Activated CD8-positive, alpha-beta memory T cell treated with anti-CD3 and anti-CD28 coated beads for 24 hours (primary cell): Measurements from ENCODE around the gene BRD7.
A peak's percentile ranks its signal among the peaks of the same experiment; 100 is the strongest.

Experiments
- DNase-seq: peaks from one replicate; pipeline ENCODE4 v3.0.0-alpha.2; 2020

Gene BRD7

DNA sequence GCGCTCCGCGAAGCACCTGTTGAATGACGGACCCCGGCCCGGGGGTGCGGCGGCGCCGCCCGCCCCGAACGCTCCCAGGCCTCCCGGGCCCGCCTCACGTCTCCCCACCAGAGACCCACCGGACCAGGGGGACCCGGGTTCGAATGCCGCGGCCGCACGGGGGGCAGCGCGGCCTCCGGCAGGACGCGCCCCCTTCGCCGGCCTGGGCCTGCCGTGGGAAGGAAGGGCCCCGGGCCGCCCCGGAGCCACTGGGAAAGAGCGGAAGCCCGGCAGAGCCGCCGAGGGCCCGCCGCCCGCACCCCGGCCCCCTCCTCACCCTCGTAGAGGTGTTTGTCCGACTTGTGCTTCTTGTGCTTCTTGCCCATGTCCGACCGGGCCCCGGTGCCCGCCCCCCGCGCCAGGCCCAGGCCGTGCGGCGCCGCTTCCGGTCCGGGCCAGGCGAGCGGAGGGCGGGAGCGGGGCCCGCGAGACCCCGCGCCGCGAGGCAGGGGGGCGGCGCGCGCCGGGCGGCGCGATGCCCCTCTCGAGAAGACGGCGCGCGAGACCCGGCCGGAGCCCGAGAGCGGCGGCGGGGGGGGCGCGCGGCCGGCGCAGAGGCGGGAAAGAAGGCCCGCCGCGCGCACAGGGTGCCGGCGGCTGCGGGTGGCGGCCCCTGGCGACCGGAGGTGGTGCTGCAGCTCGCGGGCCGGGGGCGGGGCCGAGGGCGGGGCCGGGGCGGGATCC is at the start of gene BRD7:
TSS of gene BRD7 (minus strand) at position 579 of the 723 bp plus-strand sequence. CDS start at position 365, 214 bp downstream.
- peak; percentile 93 for DNase-seq

DNA sequence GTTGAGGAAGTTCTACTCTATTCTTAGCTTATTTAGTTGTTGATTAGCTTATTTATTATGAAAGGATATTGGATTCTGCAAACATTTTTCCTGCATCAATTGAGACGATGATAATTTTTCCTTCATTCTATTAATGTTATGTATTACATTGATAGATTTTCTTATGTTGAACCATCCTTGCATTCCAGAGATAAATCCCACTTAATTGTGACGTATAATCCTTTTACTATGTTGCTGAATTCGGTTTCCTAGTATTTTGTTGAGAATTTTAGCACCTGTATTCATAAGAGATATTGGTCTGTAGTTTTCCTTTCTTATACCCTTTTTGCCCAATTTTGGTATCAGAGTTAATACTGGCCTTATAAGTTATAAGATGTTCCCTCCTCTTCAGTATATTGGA is 47.6 kb upstream of the BRD7 start:
- no peak for DNase-seq

DNA sequence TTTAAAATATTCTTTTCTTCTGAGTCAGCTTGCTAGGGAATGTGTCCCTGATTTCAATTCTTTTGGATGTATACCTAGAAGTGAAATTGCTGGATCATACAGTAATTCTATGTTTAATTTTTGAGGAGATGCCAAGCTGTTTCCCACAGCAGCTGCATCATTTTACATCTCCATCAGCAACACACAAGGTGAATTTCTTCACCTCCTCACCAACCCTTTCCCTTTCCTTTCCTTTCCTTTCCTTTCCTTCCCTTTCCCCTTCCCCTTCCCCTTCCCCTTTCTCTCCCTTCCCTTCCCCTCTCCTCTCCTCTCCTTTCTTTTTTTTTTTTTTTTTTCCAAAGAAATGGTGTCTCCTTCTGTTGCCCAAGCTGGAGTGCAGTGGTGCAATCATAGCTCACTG is 45.4 kb upstream of the BRD7 start:
- DNase-seq = no peak

DNA sequence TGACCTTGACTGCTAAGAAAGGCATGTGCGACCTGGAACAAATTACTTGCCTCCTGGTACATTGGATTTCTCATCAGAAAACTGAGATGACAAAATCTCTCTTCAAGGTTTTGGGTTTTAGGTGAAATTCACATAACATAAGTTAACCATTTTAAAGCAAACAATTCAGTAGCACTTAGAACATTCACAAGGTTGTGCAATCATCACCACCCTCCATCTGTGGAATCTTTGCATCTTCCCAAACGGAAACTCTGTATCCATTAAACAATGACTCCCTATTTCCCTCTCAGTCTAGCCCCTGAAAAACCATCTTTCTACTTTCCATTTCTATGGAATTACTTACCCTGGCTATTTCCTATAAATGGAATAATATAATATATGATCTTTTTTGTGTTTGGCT is 42.2 kb upstream of the BRD7 start:
- DNase-seq = no peak

DNA sequence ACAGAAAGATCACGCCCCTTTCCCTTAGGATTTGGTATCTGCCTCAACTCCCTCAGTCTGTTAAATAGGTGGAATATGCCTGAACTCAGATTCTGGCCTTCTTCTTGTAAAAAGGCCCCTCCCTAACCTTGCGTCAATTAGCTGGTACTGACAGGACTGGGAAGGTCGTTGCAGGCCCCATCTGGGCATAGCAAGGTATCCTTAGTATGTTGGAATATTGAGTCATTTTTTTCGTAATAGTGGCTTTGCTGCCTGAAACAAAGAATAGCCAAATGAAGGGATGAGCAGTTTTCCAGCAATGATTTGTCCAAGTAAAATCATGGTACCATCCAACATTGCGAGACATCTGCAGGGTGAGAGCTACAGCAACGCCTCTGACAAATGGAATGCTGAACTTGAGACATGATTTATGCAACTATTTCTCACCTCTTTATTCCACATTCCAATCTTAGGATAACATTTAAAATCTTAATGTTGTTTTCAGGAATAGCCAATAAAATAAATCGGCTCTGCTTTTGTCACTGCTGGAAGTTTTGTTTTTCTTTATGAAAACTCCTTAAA is 39.3 kb upstream of the BRD7 start:
- no peak for DNase-seq

DNA sequence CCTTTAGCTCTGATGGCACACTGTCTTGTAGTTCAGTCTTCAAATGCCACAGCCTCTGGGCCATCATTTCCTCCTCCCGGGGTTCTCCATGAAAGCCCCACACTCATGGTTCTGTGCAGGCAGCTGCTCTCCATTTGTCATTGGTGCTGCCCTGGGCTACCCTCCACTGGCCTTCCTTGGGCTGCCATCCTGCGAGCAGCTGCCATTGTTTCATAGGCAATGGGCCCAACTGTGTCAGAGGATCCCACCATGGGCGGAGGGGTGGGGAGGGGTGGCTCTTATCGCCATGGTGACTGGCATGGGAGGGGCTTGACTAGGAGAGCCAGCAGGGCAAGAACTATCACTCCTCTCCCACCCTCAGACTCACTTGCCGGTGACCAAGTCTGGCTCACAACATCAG is 38.6 kb upstream of the BRD7 start:
- no peak for DNase-seq

DNA sequence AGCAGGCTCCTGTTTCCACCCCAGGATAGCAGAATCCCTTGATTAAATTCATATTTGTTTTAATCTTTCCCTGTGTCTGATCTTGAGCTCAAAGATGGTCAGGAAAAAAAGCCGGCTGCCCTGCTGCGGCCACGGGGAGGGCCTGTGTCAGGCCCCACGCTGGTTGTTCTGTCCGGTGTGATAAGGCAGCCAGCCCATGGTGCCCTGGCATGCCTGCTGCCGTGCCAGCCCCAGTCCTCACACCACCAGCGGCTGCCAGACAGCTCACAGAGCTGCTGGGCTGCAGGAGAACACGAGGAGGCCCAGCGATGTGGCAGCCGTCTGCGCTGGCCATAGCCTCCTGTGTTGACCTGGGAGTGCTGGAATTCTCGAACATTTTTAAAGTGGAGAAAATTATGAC is 34.7 kb upstream of the BRD7 start:
- no peak for DNase-seq

DNA sequence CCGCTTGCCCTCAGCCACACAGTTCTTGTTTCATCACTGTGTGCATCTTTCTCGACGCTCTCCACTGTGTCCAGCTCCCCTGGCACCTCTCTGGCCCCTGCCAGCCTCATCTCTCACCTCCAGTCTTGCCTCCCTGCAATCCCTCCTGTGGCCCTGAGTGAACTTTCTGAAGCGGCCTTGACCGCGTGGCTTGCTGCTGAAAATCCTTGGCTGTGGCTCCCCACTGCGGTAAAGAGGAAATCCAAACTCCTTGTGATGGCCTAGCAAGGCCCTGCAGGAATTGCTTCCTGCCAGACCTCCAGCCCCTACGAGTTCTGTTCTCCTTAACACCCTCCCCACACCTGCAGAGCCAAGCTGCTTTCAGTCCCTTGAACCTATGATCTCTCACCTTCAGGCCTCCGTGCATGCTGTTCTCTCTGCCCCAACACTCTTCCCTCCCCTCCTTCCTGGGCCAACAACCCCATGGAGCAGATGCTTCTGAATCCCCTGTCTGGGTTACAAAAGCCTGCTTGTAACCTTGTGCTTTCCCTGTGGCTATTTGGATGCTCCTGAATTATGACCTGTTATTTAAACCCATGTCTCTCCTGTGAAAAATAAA is 33.6 kb upstream of the BRD7 start:
- no peak for DNase-seq

DNA sequence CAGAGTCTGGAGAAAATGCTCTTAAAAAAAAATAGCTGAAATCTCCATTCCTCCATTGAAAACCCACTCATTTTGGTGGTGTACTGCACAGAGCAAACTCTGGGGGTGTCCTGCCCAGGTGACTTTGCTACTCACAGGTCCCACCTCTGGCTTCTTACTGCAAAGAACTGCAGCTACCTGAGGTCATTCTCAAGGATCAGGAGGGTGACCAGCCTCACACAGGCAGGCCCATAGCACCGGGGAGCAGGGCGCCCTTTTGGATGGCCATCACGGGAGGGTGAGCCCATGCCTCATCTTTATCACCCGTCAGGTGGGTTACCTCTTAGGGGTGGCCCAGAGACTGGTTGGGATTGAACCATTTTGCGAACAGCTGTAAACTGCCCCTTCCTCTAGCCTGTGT is 32.6 kb upstream of the BRD7 start:
- DNase-seq = no peak

DNA sequence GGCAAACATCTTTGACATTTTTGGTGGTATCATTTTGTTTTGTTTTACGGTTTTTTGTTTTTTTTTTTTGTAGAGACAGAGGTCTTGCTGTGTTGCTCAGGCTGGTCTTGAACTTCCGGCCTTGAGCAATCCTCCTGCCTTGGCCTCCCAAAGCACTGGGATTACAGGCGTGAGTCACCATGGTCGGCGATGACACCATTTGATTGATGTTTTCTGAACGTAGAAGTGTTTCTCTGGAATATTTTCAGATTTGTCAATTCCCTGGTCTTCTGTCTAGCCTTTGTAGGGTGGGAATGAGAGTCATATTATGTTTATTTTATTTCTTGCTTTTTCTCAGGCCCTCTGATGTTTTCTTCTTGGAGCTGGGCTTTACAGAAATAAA is 32.2 kb upstream of the BRD7 start:
- DNase-seq = no peak

DNA sequence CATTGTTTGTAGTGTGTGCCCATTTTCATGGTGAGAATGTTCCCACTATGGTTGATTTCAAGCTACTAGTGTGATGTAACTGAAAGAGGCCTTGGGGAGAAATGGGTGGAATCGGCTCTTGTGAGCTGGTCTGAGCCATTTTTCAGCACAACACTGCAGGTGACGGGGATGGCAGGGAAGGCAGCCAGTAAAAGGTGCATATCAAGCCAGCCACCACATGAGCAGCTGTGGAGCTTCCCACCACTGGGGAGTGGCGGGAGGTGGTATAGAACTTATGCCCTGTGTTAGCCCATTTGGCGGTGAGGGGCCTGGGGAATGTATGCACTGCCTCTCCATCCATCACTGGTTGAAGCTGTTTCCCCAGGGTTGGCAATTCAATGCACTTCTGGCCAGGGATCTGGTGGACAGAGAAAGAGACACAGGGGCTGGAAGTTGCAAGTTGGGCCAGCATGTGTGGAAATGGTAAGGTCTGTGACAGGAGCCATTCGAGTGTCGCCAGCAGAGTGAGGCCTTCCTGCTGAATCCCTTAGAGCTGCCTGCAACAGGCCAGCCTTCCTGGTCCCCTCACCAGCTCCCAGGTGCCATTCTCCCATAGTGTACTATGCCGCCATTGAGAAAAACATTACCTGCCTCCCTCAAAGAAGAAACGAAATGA is 31.7 kb upstream of the BRD7 start:
- DNase-seq = no peak

DNA sequence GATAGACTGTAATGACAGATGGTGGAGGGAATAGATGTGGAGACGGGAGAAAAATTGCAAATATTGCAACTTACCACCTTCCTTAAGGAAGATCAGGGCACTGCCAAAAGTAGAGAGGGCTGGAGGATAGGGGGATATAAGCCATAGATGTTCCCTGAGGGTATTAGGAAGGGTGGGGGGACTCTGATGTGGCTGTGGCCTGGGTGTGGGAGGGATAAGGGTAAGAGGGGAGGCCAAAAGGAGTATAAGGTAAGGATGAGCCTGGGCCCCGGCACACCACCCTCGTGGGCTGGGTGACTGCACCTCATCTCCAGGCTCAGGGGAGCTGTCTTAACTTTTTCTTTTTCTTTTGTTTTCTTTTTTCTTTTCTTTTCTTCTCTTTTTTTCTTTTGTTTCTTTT is 30.6 kb upstream of the BRD7 start:
- DNase-seq = no peak

DNA sequence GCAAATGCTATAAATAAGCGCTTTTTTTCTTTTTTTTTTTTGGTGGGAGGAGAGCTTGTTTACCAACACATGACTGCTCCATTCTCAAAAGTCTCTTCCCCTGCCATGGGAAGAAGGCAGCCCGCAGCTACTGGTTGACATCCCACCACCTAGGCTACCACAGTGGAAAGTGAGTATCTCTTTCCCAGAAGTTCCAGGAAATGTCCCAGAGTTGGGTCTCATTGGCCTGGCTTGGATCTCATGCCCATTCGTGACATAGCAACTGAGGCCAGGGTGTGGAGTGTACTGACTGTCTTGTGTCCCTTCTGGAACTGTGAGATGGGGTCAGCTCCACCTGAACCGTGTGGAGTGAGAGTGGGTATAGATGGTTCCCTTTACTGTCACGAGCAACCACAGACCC is 29.5 kb upstream of the BRD7 start:
- DNase-seq = no peak

DNA sequence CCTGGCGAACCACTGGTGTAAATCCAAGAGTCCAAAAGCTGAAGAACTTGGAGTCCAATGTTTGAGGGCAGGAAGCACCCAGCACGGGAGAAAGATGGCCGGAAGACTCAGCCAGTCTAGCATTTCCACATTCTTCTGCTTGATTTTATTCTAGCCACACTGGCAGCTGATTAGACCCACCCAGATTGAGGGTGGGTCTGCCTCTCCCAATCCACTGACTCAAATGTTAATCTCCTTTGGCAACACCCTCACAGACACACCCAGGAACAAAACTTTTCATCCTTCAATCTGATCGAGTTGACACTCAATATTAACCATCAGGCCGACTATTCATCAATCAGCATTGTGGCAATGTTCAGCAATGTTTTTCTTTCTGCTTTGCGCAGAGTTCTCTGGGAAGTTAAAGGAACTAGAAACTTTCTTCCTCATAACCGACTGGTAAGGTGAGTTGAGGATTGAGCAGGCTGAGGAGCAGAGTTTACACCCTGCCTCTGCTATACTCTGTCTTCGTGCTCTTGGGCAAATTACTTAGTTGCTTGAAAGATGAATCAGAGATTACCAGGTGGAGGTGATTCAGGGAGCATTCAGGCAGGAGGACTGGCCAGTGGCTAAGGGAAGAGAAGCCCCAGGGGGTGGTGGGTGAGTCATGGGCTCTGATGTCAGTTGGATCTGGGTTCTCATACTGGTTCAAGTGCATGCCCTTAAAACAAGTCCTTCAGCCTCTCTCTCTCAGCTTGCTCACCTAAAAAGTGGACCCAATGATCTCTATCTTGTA is 28.2 kb upstream of the BRD7 start:
- no peak for DNase-seq

DNA sequence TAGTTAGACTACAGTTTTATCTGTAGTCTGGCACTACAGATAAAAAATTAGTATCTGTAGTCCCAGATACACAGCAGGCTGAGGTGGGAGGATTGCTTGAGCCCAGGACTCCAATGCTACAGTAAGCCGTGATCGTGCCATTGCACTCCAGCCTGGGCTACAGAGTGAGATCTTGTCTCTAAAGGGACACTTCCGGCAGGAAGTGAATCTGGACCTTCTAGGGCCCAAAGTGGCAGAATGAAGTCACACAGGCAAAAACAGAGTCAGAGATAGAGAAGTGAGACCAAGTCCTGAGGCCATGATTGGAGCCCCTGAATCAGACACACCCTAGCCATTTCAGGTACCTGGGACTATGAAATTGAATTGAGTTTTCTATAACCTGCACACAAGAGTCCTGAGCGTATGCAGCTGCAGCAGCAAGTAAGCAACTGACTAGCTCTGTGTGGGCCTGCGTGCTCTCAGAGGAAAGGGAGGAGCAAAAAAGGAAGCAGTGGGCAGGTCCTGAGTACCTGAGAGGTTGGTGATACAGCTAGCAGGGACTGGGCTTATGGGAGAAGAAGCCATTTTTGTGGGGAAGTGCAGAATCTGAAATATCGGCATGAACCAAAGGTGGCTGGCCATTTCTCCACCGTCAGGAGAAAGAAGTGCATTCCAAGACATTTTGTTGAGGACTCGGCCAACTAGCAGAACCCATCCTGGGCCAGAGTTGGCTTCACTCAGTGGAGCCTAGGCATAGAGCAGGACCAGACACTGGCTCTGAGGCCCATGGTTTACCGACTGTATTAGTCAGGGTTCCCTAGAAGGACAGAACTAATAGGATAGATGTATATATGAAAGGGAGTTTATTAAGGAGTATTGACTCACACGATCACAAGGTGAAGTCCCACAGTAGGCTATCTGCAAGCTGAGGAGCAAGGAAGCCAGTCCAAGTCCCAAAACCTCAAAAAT is 27.2 kb upstream of the BRD7 start:
- no peak for DNase-seq

DNA sequence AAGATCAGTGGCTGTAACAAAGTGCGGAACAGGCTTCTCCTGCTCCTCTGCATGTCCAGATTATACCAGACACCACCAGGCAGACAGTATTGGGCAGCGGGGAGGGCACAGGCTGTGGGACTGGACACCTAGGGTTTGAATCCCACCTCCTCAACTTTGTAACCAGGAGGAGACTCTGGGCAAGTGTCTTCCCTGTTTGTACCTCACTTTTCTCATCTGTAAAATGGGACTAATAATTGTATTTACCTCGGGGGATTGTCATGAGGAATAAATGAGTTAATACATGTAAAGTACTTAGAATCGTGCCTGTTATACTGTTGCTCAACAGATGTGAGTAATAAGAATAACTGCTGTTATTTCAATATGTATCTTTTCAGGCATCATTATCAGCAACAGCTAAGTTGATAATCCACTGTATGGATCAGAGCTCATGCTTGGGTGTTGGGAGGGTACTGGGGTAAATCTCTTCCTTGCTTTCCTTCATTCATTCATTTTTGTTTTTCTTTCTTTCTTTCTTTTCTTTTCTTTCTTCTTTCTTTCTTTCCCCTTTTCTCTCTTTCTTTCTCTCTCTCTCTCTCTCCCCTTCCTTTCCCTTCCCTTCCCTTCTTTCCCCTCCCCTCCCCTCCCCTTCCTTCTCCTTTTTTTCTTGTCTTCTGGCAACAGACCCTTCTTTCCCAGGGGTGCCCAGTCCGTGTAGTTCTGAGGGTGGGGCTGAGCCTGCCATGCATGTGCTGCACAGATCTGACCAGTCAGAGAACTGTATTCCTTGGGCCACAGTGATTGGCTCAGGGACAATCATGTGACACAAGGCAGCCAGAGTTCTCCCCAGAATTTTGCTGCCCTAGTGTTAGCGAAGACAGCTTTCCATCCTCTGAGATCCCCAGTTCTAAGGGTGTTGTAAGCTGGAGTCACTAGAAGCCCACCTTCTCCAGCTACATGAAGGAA is 25.3 kb upstream of the BRD7 start:
- peak; percentile 21 for DNase-seq

DNA sequence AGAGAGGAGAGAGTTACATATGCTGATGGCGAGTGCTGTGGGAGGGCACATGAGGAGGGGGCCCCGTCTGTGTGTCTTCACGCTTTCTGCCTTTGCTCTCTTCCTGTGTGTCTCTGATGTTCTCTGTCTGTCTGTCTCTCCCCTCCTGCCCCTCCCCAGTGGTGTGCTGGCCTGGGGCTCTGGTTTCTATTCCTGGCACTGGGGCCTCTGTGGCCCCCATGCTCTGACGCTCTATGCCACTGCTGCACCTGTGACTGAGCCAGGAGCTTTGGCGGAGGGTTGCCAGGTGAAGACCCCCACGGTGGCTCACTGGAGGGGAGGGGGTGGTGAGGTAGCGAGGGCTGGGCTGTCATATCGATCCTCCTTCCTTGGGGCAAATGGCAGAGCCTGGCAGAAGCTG is 24.6 kb upstream of the BRD7 start:
- peak; percentile 24 for DNase-seq

DNA sequence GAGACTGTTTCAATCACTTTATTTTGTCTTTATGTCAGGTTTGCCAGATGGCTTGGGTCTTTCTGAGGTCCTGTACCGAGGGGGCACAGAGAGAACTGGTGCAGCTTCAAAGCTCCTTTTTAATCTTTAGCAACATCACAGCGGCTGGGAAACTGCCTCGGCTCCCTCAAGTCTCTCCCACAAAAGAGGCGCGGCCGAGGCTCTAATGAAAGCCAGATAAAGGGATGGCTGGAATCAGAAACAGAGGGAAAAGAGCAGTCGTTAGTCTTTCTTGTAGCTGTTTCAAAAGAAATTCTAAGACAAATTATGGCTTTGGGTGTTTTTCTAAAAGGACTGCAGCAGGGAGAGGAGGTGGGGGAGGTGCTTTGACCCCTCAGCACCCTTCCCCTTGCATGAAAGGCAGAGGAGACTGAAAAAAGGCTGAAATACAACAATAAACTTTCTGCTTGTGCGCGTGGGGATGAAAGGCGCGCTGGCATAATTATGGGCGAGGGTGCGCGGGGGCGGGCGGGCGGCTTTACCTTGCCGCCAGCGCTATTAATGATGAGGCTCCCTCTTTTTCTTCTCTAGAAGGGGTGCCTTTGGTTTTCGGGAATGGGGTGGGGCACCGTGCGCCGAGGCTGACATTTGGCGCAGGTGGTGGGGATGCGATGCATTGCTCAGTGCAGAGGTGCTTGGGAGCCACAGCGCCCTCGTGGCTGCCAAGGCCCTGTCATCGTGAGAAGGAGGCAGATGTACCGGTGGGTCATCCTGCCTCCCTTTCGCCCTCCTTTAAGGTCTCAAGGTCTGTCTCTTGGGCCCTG is 22.3 kb upstream of the BRD7 start:
- peak; percentile 11 for DNase-seq

DNA sequence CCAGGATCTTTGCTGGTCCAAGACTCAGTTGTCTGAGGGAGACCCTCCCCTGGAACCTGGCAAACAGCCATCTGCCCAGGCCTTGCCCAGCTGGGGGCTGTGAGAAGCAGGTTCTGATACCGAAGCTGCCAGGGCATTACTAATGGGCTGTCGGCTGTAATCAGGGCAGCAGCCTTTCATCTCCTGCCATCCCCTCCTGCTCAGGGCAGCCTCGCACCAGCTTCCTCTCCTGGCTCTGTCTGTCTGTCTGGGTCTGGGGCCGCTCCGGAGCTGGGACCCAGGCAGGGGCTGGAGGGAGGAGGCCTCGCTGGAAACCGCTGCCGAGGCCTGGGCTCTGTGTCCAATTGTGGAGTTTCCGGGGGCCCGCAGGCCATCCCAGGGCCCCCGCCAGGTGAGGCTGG is 21.6 kb upstream of the BRD7 start:
- no peak for DNase-seq

DNA sequence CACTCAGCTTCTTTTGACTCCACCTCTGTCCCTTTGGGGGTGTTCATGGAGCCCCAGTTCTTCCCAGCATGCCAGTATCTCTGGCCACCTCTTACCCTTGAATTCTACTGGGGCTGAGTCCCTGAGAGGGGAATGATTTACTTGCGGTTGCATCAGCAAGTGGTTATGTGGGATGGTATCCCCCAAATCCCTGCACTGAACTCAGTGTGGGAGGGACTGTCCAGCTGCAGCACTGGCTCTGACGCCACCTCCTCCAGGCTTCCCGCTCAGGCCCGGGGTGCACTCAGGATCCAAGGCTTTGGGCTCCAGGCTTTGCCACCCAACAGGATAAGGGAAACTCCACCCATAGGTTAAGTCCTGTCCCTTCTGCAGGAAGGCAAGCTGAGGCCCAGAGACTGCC is 21.1 kb upstream of the BRD7 start:
- DNase-seq = no peak
